Skeletal muscle tissue (tissue), 4 donors: ENCODE results near the gene RITA1. TPM values are rescaled to one million over a fixed set of nuclear protein-coding genes. Genes with fewer than 3 reads are reported as not detected.

Source experiments
- H3K27ac ChIP-seq: one replicate; pipeline ENCODE4 v1.7.0; 2013; ENCODE audit warnings: mild to moderate bottlenecking, low read depth, low read length, inconsistent platforms
- H3K27me3 ChIP-seq, 3 donors: one replicate each; pipeline ENCODE4 v1.7.0; 2013; ENCODE audit warnings: low read length in 3 of 3; ENCODE audit not compliant: control insufficient read depth in 3 of 3, insufficient read depth in 3 of 3
- H3K36me3 ChIP-seq, 3 donors: one replicate each; pipeline ENCODE4 v1.7.0; 2013; ENCODE audit warnings: low read length in 3 of 3; ENCODE audit not compliant: control insufficient read depth in 3 of 3, insufficient read depth in 3 of 3
- H3K4me1 ChIP-seq, 3 donors: one replicate each; pipeline ENCODE4 v1.7.0; 2013; ENCODE audit warnings: low read length in 3 of 3, mild to moderate bottlenecking in 3 of 3; ENCODE audit not compliant: control insufficient read depth in 3 of 3, insufficient read depth in 3 of 3
- H3K4me3 ChIP-seq, 3 donors: one replicate each; pipeline ENCODE4 v1.7.0; 2013; ENCODE audit warnings: low read length in 3 of 3
- H3K9ac ChIP-seq, 3 donors: one replicate each; pipeline ENCODE4 v1.7.0; 2013; ENCODE audit warnings: low read length in 3 of 3, mild to moderate bottlenecking in 3 of 3, moderate library complexity in 2 of 3, low read depth in 1 of 3
- H3K9me3 ChIP-seq, 3 donors: one replicate each; pipeline ENCODE4 v1.7.0; 2013; ENCODE audit warnings: low read length in 3 of 3; ENCODE audit not compliant: control insufficient read depth in 3 of 3
- total RNA-seq: library from RNA; depleted of rRNA; stranded (reverse); fragments of >200 nt; gene quantifications from one replicate; pipeline ENCODE4 v1.2.3, GENCODE V29; 2014
- donor health status: Osteomylitis.

The RITA1 gene
- total RNA-seq, 1 donor from 2014 or later: 10.4 TPM

DNA sequence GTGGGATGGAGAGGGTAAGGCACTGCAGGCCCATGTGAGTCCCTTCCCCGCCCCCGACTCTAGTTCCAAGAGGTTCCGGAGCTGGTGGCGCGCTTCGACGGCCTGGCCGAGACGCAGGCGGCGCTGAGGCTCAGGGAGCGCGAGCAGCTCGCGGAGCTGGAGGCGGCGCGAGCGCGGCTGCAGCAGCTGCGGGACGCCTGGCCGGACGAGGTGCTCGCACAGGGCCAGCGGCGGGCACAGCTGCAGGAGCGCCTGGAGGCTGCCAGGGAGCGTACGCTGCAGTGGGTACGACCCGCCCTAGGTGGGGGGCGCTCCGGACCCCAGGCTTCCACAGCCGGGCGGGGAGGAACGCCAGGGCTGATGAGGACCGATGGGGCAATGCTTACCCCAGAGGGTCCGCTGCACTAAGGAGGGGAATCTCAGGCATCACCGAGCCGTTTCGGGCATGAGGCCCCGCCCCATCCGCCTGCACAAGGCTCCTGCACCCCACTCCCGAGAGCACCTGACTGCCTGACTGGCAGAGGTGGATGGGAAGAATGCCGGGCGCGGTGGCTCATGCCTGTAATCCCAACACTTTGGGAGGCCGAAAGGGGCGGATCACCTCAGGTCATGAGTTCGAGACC lies 31.1 kb upstream of the RITA1 start:
- Histone ChIP-seq H3K4me1 (peaks cover 3 to 12% (median 9%) of the 10 kb centered on the region in 3 donors), H3K27ac (no peak overlapping the region), H3K9me3 (no peaks in the 10 kb centered on the region), H3K36me3 (peaks cover 15 to 22% (median 20%) of the 10 kb centered on the region in 3 donors), H3K4me3 (no peak overlapping the region), H3K9ac (no peak overlapping the region), H3K27me3 (peaks cover 50 to 61% (median 50%) of the 10 kb centered on the region in 3 donors)

DNA sequence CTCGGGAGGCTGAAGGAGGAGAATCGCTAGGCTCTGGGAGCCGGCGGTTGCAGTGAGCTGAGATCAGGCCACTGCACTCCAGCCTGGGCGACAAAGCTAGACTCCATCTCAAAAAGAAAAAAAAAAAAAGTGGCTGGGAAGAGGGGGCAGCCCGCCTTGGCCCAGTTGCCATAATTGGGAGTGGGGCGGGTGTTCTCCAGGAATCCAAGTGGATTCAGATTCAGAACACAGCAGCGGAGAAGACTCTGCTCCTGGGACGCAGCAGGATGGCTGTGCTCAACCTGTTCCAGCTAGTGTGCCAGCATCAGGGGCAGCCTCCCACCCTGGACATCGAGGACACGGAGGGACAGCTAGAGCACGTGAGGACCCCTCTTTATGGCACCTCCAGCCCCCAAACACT lies 30.5 kb upstream of the RITA1 start:
- Histone ChIP-seq H3K9me3 (no peaks in the 10 kb centered on the region), H3K27ac (no peak overlapping the region), H3K27me3 (peaks cover 46 to 55% (median 50%) of the 10 kb centered on the region in 3 donors), H3K9ac (no peak overlapping the region), H3K36me3 (peaks cover 21 to 28% (median 26%) of the 10 kb centered on the region in 3 donors), H3K4me3 (no peak overlapping the region), H3K4me1 (peaks cover 3 to 12% (median 9%) of the 10 kb centered on the region in 3 donors)

DNA sequence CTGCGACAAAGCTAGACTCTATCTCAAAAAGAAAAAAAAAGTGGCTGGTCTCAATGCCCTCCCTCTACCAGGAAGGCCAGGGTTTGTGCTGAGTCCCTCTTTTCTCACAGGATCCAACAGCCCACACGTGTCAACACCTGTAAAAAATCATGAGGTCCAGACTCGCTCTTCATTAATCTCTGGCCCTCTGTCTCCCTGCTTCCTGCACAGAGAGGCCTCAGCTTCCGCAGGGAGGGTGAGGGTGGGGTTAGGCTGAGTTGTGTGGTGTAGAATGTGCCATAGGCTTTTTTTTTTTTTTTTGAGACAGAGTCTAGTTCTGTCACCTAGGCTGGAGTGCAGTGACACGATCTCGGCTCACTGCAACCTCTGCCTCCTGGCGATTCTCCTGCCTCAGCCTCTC lies 29.9 kb upstream of the RITA1 start:
- no peaks in the 10 kb centered on the region for H3K9me3 ChIP-seq
- peaks cover 46 to 49% (median 47%) of the 10 kb centered on the region in 3 donors for H3K27me3 ChIP-seq
- no peak overlapping the region for H3K27ac ChIP-seq
- H3K4me3 ChIP-seq: no peak overlapping the region
- H3K4me1 ChIP-seq: peaks cover 3 to 12% (median 9%) of the 10 kb centered on the region in 3 donors
- peaks cover 27 to 34% (median 32%) of the 10 kb centered on the region in 3 donors for H3K36me3 ChIP-seq
- no peak overlapping the region for H3K9ac ChIP-seq

DNA sequence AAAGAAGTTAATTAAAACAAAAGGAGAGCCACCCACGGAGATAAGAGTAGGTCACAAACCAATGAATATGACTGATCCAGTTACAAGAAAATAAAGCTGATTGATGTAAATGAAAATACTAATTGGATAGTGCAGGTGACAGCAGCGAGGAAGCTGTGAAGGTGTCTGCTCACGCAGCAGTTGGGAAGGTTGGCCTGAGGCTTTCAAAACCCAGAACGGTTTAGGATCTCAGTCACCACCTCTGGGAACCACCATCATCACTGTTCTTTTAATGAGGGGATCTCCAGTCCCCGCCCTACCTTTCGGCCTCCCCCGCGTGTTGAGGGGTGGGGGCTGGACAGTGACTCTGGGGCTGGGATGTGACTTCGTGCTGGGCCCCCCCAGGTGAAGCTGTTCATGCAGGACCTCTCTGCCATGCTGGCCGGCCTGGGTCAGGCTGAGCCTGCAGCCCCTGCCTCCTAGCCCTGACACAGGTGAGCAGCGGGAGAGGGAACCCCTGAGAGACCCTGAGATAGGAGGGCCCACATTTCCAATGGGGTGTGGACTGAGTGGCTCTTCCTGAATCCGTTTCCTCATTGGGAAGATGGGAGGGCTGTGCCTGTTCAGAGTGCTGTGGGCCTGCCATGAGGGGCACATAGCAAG lies 28.2 kb upstream of the RITA1 start:
- Histone ChIP-seq H3K36me3 (peaks cover 37 to 45% (median 44%) of the 10 kb centered on the region in 3 donors), H3K4me3 (no peak overlapping the region), H3K27me3 (peaks cover 35 to 37% (median 37%) of the 10 kb centered on the region in 3 donors), H3K9ac (no peak overlapping the region), H3K27ac (no peak overlapping the region), H3K9me3 (no peaks in the 10 kb centered on the region), H3K4me1 (peaks cover 4 to 12% (median 9%) of the 10 kb centered on the region in 3 donors)

DNA sequence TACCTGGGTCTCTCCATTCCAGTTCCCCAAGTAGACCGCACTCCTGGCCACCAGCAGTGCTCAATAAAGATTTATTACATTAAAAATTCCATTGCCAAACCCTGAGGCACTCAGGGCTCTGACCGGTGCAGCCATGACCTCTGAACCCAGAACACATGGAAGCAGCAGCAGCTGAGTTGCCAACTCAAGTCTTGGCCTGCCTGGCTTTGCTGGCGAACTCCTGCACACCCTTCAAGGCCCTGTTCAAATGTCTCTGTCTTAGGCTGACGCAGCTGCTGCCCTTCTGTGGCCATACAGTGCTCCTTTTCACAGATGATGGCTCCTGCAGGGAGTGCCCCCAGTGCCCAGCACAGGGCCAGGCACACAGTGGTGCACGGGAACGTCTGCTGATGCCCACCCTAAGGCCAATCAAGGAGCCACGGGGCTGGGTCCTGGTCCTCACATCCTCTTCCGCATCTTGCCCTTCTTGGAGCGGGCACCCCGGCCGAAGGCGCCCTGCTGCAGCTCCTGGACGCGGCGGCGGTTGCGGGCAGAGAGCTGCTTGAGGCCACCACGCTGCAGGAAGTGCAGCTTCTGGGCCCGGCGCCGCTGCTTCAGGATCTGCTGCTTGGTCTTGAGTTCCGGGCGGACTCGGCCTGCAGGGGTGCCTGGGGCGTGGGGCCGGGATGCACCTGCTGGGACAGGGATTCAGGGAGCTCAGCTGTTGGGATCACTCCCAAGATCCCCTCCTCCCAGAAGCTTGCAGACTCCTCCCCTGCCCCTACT lies 26.9 kb upstream of the RITA1 start:
- H3K9me3 ChIP-seq: no peaks in the 10 kb centered on the region
- peaks cover 48 to 57% (median 56%) of the 10 kb centered on the region in 3 donors for H3K36me3 ChIP-seq
- peaks cover 0 to 7% (median 3%) of the 10 kb centered on the region in 3 donors for H3K4me1 ChIP-seq
- no peak overlapping the region for H3K27ac ChIP-seq
- no peak overlapping the region for H3K9ac ChIP-seq
- no peak overlapping the region for H3K4me3 ChIP-seq
- H3K27me3 ChIP-seq: peaks cover 23 to 25% (median 24%) of the 10 kb centered on the region in 3 donors

DNA sequence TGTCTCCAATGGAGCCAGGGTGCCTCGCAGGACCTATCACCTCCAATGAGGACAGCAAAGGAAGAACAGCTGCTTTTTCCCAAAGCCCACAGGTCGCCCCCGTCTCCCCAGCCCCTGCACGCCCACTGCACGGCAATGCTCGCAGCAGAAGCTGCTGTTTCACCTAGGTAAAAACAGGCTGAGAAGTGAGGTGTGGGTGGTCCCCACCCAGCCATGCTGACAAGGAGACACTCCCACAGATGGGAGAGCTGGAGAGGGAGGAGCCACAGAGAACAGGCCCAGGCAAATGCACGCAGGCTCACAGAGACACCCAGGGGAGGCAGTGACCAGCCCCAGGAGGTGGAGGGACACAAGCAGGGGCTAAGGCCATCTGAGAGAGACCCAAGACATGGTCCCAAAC lies 25.6 kb upstream of the RITA1 start:
- Histone ChIP-seq H3K27me3 (peaks cover 10 to 12% (median 11%) of the 10 kb centered on the region in 3 donors), H3K9me3 (no peaks in the 10 kb centered on the region), H3K9ac (no peak overlapping the region), H3K4me1 (peaks cover 0 to 3% (median 0%) of the 10 kb centered on the region in 3 donors), H3K4me3 (no peak overlapping the region), H3K27ac (no peak overlapping the region), H3K36me3 (peaks cover 56 to 65% (median 63%) of the 10 kb centered on the region in 3 donors)

DNA sequence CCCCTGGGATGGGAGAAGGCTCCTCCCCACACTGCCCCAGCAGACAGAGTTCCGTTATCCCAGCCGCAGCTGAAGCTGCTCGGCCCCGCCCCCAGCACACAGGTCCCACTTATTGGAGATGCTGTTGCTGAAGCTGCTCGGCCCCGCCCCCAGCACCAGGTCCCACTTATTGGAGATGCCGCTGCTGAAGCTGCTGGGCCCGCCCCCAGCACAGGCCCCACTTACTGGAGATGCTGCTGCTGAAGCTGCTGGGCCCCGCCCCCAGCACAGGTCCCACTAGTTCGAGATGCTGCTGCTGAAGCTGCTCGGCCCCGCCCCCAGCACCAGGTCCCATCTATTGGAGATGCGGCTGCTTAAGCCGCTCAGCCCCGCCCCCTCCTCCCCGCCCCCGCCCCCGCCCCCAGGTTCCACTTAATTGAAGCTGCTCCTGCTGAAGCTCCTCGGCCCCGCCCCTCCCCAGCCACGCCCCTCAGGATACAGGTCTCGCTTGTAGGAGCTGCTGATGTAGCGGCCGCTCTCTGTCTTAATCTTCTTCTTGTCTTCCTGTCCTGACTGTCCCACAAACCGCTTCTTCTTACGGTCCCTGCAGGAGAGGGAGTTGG lies 24.0 kb upstream of the RITA1 start:
- H3K9me3 ChIP-seq: no peaks in the 10 kb centered on the region
- peaks cover 68 to 78% (median 77%) of the 10 kb centered on the region in 3 donors for H3K36me3 ChIP-seq
- peaks cover 0 to 3% (median 0%) of the 10 kb centered on the region in 3 donors for H3K27me3 ChIP-seq
- peaks cover 0 to 3% (median 0%) of the 10 kb centered on the region in 3 donors for H3K4me1 ChIP-seq
- H3K4me3 ChIP-seq: no peak overlapping the region
- no peak overlapping the region for H3K27ac ChIP-seq
- no peak overlapping the region for H3K9ac ChIP-seq

DNA sequence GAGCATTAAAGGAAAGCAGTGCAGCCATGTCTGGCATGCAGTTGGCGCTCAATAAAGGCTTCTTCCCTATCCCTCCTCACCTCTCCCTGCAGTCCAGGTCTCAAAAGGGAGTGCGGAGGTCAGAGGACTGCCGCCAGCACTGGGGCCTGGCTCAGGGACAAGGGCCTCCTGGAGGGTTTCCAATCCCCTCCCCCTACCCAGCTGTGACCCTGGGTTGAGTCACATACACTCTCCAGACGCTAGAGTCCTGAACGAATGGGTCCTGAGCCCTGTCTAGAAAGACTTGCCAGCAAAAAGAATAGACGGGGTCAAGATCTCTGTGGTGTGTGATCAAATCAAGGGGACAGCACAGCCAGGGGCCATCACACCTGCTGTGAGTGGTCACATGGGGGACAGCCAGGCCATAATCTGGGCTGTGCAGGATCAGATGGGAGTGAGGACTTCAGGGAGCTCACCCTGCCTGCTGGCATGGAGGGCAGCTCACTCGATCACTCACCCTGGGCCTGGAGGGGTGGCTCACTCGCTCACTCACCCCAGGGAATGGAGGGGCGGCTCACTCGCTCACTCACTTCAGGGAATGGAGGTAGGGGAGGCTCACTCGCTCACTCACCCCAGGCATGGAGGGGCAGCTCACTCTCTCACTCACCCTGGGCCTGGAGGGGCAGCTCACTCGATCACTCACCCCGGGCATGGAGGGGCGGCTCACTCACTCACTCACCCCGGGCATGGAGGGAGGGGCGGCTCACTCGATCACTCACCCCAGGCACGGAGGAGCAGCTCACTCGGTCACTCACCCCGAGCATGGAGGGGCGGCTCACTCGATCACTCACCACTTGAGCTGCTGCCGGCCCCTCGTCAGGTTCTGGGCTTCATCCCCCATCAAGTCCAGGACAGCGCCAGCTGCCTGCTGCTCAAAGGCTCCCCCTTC lies 23.2 kb upstream of the RITA1 start:
- Histone ChIP-seq H3K4me3 (no peak overlapping the region), H3K27ac (no peak overlapping the region), H3K9ac (no peak overlapping the region), H3K4me1 (peaks cover 0 to 3% (median 0%) of the 10 kb centered on the region in 3 donors), H3K9me3 (no peaks in the 10 kb centered on the region), H3K27me3 (peaks cover 0 to 3% (median 0%) of the 10 kb centered on the region in 3 donors), H3K36me3 (peaks cover 74 to 83% (median 82%) of the 10 kb centered on the region in 3 donors)

DNA sequence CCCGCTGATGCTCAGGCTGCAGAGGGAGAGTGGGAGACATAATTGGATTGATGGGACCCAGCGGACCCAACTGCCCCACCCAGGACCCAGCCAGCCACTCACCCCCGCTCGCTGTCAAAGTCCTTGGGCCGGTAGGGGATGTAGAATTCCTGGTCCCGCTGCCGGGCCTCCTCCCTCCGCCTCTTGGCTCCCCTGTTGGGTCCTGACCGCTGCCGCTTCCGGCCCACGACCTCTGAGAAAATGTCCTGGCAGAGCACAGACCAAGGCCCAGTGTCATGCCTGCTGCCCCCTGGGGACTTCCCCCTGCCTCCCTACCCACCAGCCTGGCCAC lies 22.5 kb upstream of the RITA1 start:
- no peak overlapping the region for H3K27ac ChIP-seq
- no peak overlapping the region for H3K9ac ChIP-seq
- H3K27me3 ChIP-seq: peaks cover 0 to 3% (median 0%) of the 10 kb centered on the region in 3 donors
- H3K4me1 ChIP-seq: peaks cover 0 to 3% (median 0%) of the 10 kb centered on the region in 3 donors
- H3K4me3 ChIP-seq: no peak overlapping the region
- no peaks in the 10 kb centered on the region for H3K9me3 ChIP-seq
- peaks cover 80 to 81% (median 81%) of the 10 kb centered on the region in 3 donors for H3K36me3 ChIP-seq
